Keratinocyte (primary cell): ENCODE measurements around the gene ARHGEF37.

Source experiments
- EZH2 ChIP-seq: IDR thresholded peaks from one replicate; pipeline ENCODE4 v1.6.1; 2012; ENCODE audit warnings: inconsistent platforms, mild to moderate bottlenecking, low read length, moderate library complexity
- TF ChIP-seq, protein P1 (sequence below), 3 experiments: IDR thresholded peaks in 1 of 3; conservative IDR thresholded peaks in 1 of 3; optimal IDR thresholded peaks in 1 of 3; 2 replicates in 2 of 3; 3 replicates in 1 of 3; pipeline versions ENCODE3 to v1.5.1; 2011; ENCODE audit warnings: low read length in 3 of 3, mild to moderate bottlenecking in 3 of 3, moderate library complexity in 2 of 3, control low read depth in 1 of 3, inconsistent platforms in 1 of 3; ENCODE audit not compliant: insufficient read depth in 2 of 3; ENCODE audit errors: extremely low read depth in 1 of 3

DNA sequence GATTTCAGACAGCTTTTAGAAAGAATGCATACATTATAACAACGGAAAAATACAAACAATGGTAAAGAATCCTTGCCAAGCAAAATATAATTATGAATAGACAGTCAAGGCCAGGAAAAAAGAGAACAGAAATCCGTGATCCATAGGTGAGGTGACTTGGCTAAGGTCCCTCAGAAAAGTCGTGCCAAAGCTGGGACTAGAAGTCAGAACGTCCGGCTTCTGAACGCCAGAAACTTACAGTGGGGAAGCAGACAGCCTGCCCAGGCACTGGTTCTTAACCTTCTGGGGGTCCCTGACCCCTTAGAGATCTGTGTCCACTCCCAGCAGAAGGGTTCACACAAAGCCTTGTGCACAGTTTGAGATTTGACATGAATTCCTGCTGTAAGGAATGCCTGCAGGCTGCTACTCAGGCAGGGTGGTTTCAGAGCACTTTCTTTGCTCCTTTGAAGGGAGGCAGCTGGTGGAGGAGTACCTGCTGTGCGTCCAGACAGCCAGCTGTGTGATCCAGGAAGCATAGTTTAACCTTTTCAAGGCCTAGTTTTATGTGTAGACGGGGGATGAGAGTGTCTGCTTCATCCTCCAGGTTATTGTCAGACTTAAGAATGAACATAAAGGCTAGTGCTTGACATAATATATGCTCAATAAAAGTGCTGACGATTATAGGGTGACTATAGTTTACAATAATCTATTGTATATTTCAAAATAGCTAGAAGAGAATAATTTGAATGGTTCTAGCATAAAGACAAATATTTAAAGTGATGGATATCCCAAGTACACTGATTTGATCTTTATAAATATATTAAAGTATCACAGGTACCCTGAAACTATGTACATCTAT, 852 bp downstream of the ARHGEF37 start:
- TF ChIP-seq, protein P1, sequence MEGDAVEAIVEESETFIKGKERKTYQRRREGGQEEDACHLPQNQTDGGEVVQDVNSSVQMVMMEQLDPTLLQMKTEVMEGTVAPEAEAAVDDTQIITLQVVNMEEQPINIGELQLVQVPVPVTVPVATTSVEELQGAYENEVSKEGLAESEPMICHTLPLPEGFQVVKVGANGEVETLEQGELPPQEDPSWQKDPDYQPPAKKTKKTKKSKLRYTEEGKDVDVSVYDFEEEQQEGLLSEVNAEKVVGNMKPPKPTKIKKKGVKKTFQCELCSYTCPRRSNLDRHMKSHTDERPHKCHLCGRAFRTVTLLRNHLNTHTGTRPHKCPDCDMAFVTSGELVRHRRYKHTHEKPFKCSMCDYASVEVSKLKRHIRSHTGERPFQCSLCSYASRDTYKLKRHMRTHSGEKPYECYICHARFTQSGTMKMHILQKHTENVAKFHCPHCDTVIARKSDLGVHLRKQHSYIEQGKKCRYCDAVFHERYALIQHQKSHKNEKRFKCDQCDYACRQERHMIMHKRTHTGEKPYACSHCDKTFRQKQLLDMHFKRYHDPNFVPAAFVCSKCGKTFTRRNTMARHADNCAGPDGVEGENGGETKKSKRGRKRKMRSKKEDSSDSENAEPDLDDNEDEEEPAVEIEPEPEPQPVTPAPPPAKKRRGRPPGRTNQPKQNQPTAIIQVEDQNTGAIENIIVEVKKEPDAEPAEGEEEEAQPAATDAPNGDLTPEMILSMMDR (optimal IDR thresholded peaks at IDR 0.05 in 1 of 3, IDR thresholded peaks at IDR 0.05 in 1 of 3, conservative IDR thresholded peaks at IDR 0.05 in 1 of 3; ENCODE audit: extremely low read depth in 1 of 3, insufficient read depth in 2 of 3, low read length in 3 of 3): no peak
- TF ChIP-seq EZH2: no peak
